HepG2 (cell line): ENCODE data around the gene ZBTB4. TPM values are rescaled to one million over a fixed set of nuclear protein-coding genes. Genes with fewer than 3 reads are reported as not detected.

Experiments
- ATAC-seq: fragments of 200-7000 bp; cut with Tn5 transposase; 3 replicates; pipeline ENCODE4 v1.9.1; 2020; ENCODE audit warnings: mild to moderate bottlenecking, moderate library complexity
- BruUV-seq: library from RNA; stranded (reverse); fragments of 400-500 nt; replicated peaks from 2 replicates; lab custom pipeline; 2021; lab: Mats Ljungman, UMichigan
- CTCF ChIA-PET: fragments of 300-600 bp; formaldehyde crosslinking; extraction: SDS; loops from one replicate; lab custom pipeline; 2021; ENCODE audit warnings: low total read pairs, inconsistent platforms, low intra/inter-chr PET ratio; lab: Yijun Ruan, JAX
- POLR2A ChIA-PET: fragments of 350-600 bp; sonication (Branson Sonifier 250); formaldehyde crosslinking; loops from one replicate; lab custom pipeline; 2020; ENCODE audit warnings: antibody characterized with exemption, inconsistent platforms; lab: Yijun Ruan, JAX
- DNase-seq: peaks from one replicate; pipeline ENCODE4 v3.0.0-alpha.2; 2015; ENCODE audit warnings: low spot score
- FAIRE-seq: peaks from 3 replicates; lab custom pipeline; 2011; peaks lifted over from hg19 to GRCh38; lab: Jason Lieb, UNC
- H2AFZ ChIP-seq: one replicate; pipeline ENCODE4 v1.6.1; 2011; ENCODE audit warnings: low read length, inconsistent platforms
- H3K27ac ChIP-seq: fragments of 300-600 bp; 3 replicates; pipeline ENCODE4 v1.8.0; 2011; ENCODE audit warnings: mixed run types, mild to moderate bottlenecking, mixed read lengths, low read length, inconsistent platforms; ENCODE audit not compliant: insufficient read depth; ENCODE audit errors: extremely low read length
- H3K27me3 ChIP-seq, 2 experiments: fragments of 200-600 bp in 1 of 2; 2 replicates in 1 of 2; 3 replicates in 1 of 2; pipeline versions ENCODE4 v1.6.0 to v1.8.0; 2011; ENCODE audit warnings: low read length in 2 of 2, mild to moderate bottlenecking in 2 of 2, moderate library complexity in 2 of 2, inconsistent platforms in 1 of 2; ENCODE audit not compliant: insufficient read depth in 2 of 2, control insufficient read depth in 1 of 2
- H3K36me3 ChIP-seq, 2 experiments: fragments of 200-600 bp in 1 of 2; replicated peaks in 1 of 2; 2 replicates in 1 of 2; 3 replicates in 1 of 2; pipeline versions ENCODE4 v1.5.1 to v1.8.0; 2011; ENCODE audit warnings: low read length in 2 of 2, inconsistent platforms in 1 of 2; ENCODE audit not compliant: insufficient read depth in 2 of 2, control insufficient read depth in 1 of 2
- H3K4me1 ChIP-seq: 2 replicates; pipeline ENCODE4 v1.5.1; 2012; ENCODE audit warnings: low read length, inconsistent platforms; ENCODE audit not compliant: insufficient read depth
- H3K4me2 ChIP-seq: 2 replicates; pipeline ENCODE4 v1.6.0; 2011; ENCODE audit warnings: low read depth, low read length, inconsistent platforms
- H3K4me3 ChIP-seq, 3 experiments: fragments of 200-600 bp in 1 of 3; sonication (generic), shearing (Covaris generic) in 1 of 3; replicated peaks in 1 of 3; 2 replicates each; pipeline ENCODE4 v1.5.1; 2011 to 2016; ENCODE audit warnings: low read length in 3 of 3, inconsistent platforms in 2 of 3, low read depth in 2 of 3, mild to moderate bottlenecking in 2 of 3, control low read depth in 1 of 3, mixed read lengths in 1 of 3; ENCODE audit not compliant: insufficient read depth in 1 of 3
- H3K79me2 ChIP-seq: one replicate; pipeline ENCODE4 v1.6.1; 2011; ENCODE audit warnings: low read length, inconsistent platforms; ENCODE audit not compliant: insufficient read depth
- H3K9ac ChIP-seq: 2 replicates; pipeline ENCODE4 v1.6.0; 2011; ENCODE audit warnings: mild to moderate bottlenecking, low read depth, low read length, inconsistent platforms; ENCODE audit not compliant: insufficient read depth
- H3K9me3 ChIP-seq: 2 replicates; pipeline ENCODE4 v1.5.1; 2012; ENCODE audit warnings: mild to moderate bottlenecking, low read length
- H4K20me1 ChIP-seq: 2 replicates; pipeline ENCODE4 v1.6.0; 2011; ENCODE audit warnings: inconsistent platforms, mild to moderate bottlenecking, low read length, moderate library complexity; ENCODE audit not compliant: insufficient read depth
- DMTF1 ChIP-seq: sonication (generic); formaldehyde crosslinking; IDR thresholded peaks from 2 replicates; pipeline ENCODE4 v1.4.0; 2020; ENCODE audit warnings: mild to moderate bottlenecking, missing genetic modification reagents
- JUN ChIP-seq: sonication (generic); formaldehyde crosslinking; IDR thresholded peaks from 2 replicates; pipeline ENCODE4 v1.4.0; 2020; ENCODE audit warnings: mild to moderate bottlenecking, missing genetic modification reagents
- MIER2 ChIP-seq: IDR thresholded peaks from 2 replicates; pipeline ENCODE4 v1.6.1; 2016; ENCODE audit warnings: missing biosample characterization, missing genetic modification reagents
- NR0B2 ChIP-seq: sonication (generic); formaldehyde crosslinking; IDR thresholded peaks from 2 replicates; pipeline ENCODE4 v1.4.0; 2020; ENCODE audit warnings: mild to moderate bottlenecking, missing genetic modification reagents
- PAF1 ChIP-seq: IDR thresholded peaks from 2 replicates; pipeline ENCODE4 v1.6.1; 2016; ENCODE audit warnings: missing genetic modification reagents, missing compliant biosample characterization
- POLR2A ChIP-seq, 2 experiments: IDR thresholded peaks; 2 replicates each; pipeline ENCODE4 v1.6.1; 2011; ENCODE audit warnings: low read depth in 2 of 2, low read length in 2 of 2, mild to moderate bottlenecking in 1 of 2, moderate library complexity in 1 of 2; ENCODE audit not compliant: insufficient read depth in 1 of 2
- POLR2G ChIP-seq: fragments of 200-400 bp; formaldehyde crosslinking; IDR thresholded peaks from 2 replicates; pipeline ENCODE4 v1.6.1; 2018; ENCODE audit warnings: mild to moderate bottlenecking, low read depth, low read length, moderate library complexity
- PRDM10 ChIP-seq: sonication (generic); formaldehyde crosslinking; IDR thresholded peaks from 2 replicates; pipeline ENCODE4 v1.4.0; 2020; ENCODE audit warnings: low read depth, missing genetic modification reagents
- ZNF670 ChIP-seq: sonication (generic); formaldehyde crosslinking; IDR thresholded peaks from 2 replicates; pipeline ENCODE4 v1.8.0; 2022; ENCODE audit warnings: mild to moderate bottlenecking, missing genetic modification reagents, borderline replicate concordance
- WGBS: methylation state at CpG from one replicate; pipeline ENCODE4 v1.1.6; 2017; ENCODE audit warnings: low lambda C conversion rate; 5-methylcytosine and 5-hydroxymethylcytosine counted together
- in situ Hi-C: cut with HindIII; loops from 2 replicates; pipeline ENCODE4 v1.10.0; 2017; ENCODE audit warnings: low pct_unique_long_range_greater_than_20kb; ENCODE audit not compliant: extremely low pct_ligation_motif_present
- intact Hi-C: fragments of 100-400 bp; cut with micrococcal nuclease; formaldehyde crosslinking; loops from one replicate; pipeline ENCODE4 v1.10.0; 2022; ENCODE audit not compliant: unreplicated experiment
- polyA plus RNA-seq, 8 experiments: library from polyadenylated mRNA; depleted of rRNA in 3 of 8; stranded (reverse) in 7 of 8; unstranded in 1 of 8; fragments of >200 nt; fragmentation: Illumina TruSeq in 4 of 8; extraction: Trizol in 4 of 8; gene quantifications; 2 replicates each; pipeline versions ENCODE4 v1.2.1 to v1.2.3, GENCODE V29; 2011 to 2016; ENCODE audit warnings: low read depth in 4 of 8, missing spikeins in 1 of 8, mixed read lengths in 1 of 8; ENCODE audit not compliant: insufficient read depth in 1 of 8
- total RNA-seq, 5 experiments: library from RNA; depleted of rRNA; stranded (reverse); fragments of >200 nt; fragmentation: Illumina TruSeq; extraction: Trizol; gene quantifications; 2 replicates each; pipeline ENCODE4 v1.2.3, GENCODE V29; 2016; ENCODE audit warnings: low read depth in 1 of 5

The ZBTB4 gene
- total and polyA plus RNA-seq, 2 of the 13 experiments (the other 11 are each of a cell fraction or from before 2014, with no cell fraction given) = 4.3 to 7.4 TPM

GRCh38 chr17:7460850-7461660 lies 18.4 kb downstream of the ZBTB4 start:
- in situ Hi-C loops = no loop called here
- H3K27me3 ChIP-seq = no peaks in the 10 kb centered on the region
- no peak overlapping the region for H3K9ac ChIP-seq
- H3K4me1 ChIP-seq = no peaks in the 10 kb centered on the region
- intact Hi-C loops = no loop called here
- FAIRE-seq = no peak
- no peak overlapping the region for H3K4me2 ChIP-seq
- H3K36me3 ChIP-seq = no peaks in the 10 kb centered on the region; a peak in 2 of 5 replicates
- POLR2A ChIA-PET = no interaction called here
- CTCF ChIA-PET = no interaction called here
- H3K79me2 ChIP-seq = no peaks in the 10 kb centered on the region
- 97% methylated on average over 7 of the region's 7 CpGs for WGBS
- H4K20me1 ChIP-seq = no peaks in the 10 kb centered on the region; the same call in 1 of the 2 replicates
- H3K27ac ChIP-seq = no peak overlapping the region
- no peaks in the 10 kb centered on the region for H3K9me3 ChIP-seq
- TF ChIP-seq NR0B2 (CRISPR knock-in tag) (no peak), ZNF670 (no peak), POLR2A (IDR thresholded peaks at IDR 0.05; ENCODE audit: insufficient read depth in 1 of 2, low read depth in 2 of 2, low read length in 2 of 2) (peak in 1 of 2 experiments; percentile 7; a peak in 1 of 4 replicates), POLR2G (peak; percentile 26; the same call in 1 of the 2 replicates), JUN (CRISPR knock-in tag) (no peak), PAF1 (CRISPR knock-in tag) (0 out of 2 replicates have a peak, but pooled peaks have one; percentile 10), PRDM10 (CRISPR knock-in tag) (0 out of 2 replicates have a peak, but pooled peaks have one; percentile 30), MIER2 (CRISPR knock-in tag) (no peak), DMTF1 (no peak)
- no TSS peak for BruUV-seq
- H2AFZ ChIP-seq = no peak overlapping the region
- ATAC-seq = no peak
- DNase-seq = no peak
- H3K4me3 ChIP-seq = no peak overlapping the region
